ENCODE results near the gene CD70.
"Not testable (repeated sequence)": the region's sequence is repeated elsewhere in the genome, so short reads cannot be mapped to it uniquely, and the experiment has no call there.

The CD70 gene

GRCh38 chr19:6562437-6562836, 28.5 kb downstream of the CD70 start:
- H3K9me3 ChIP-seq (ENCODE audit: control insufficient read depth, low read length); H3K4me1 ChIP-seq (ENCODE audit: control insufficient read depth, insufficient read depth, low read length); DNase-seq (ENCODE audit: low read depth); H3K9ac ChIP-seq (ENCODE audit: low read length); H3K36me3 ChIP-seq (ENCODE audit: control insufficient read depth, insufficient read depth, low read length, severe bottlenecking); H3K4me3 ChIP-seq (ENCODE audit: low read length): not testable (repeated sequence)
- peaks cover 21% of the 10 kb centered on the region for H3K27me3 ChIP-seq (replicated peaks; ENCODE audit: control insufficient read depth, insufficient read depth, low read length)

GRCh38 chr19:6556480-6557195, 34.3 kb downstream of the CD70 start:
- Histone ChIP-seq H3K9ac (ENCODE audit: low read length) (no peak overlapping the region), H3K36me3 (ENCODE audit: control insufficient read depth, insufficient read depth, low read length, severe bottlenecking) (no peaks in the 10 kb centered on the region), H3K9me3 (ENCODE audit: control insufficient read depth, low read length) (no peaks in the 10 kb centered on the region), H3K27me3 (replicated peaks; ENCODE audit: control insufficient read depth, insufficient read depth, low read length) (peaks cover 4% of the 10 kb centered on the region), H3K4me1 (ENCODE audit: control insufficient read depth, insufficient read depth, low read length) (peaks cover 17% of the 10 kb centered on the region), H3K4me3 (ENCODE audit: low read length) (no peak overlapping the region)
- DNase-seq (ENCODE audit: low read depth), result no peak

DNA sequence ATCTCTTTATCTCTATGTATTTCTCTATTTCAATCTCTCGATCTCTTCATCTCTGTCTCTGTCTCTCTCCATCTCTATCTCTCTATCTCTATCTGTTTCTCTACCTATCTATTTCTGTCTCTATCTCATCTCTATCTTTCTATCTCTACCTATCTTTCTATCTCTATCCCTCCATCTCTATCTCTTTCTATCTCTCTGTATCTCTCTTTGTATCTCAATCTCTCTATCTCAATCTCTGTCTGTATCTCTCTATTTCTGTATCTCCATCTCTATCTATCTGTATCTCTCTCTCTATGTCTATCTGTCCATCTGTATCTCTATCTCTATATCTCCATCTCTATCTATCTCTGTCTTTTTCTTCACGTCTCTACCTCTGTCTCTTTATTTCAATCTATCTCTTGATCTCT, 34.9 kb downstream of the CD70 start:
- H3K36me3 ChIP-seq (ENCODE audit: control insufficient read depth, insufficient read depth, low read length, severe bottlenecking), result no peaks in the 10 kb centered on the region
- DNase-seq (ENCODE audit: low read depth), result no peak

GRCh38 chr19:6551607-6552450, 39.1 kb downstream of the CD70 start:
- Histone ChIP-seq H3K9ac (ENCODE audit: low read length) (no peak overlapping the region), H3K27me3 (replicated peaks; ENCODE audit: control insufficient read depth, insufficient read depth, low read length) (peaks cover 10% of the 10 kb centered on the region), H3K4me1 (ENCODE audit: control insufficient read depth, insufficient read depth, low read length) (peaks cover 23% of the 10 kb centered on the region), H3K36me3 (ENCODE audit: control insufficient read depth, insufficient read depth, low read length, severe bottlenecking) (no peaks in the 10 kb centered on the region), H3K9me3 (ENCODE audit: control insufficient read depth, low read length) (peaks cover 6% of the 10 kb centered on the region), H3K4me3 (ENCODE audit: low read length) (no peak overlapping the region)
- DNase-seq (ENCODE audit: low read depth), result no peak

More for the DNA sequence above, 34.9 kb downstream of the CD70 start:
- H3K9ac ChIP-seq (ENCODE audit: low read length), result no peak overlapping the region
- peaks cover 22% of the 10 kb centered on the region for H3K4me1 ChIP-seq (ENCODE audit: control insufficient read depth, insufficient read depth, low read length)
- H3K4me3 ChIP-seq (ENCODE audit: low read length), result no peak overlapping the region
- peaks cover 3% of the 10 kb centered on the region for H3K27me3 ChIP-seq (replicated peaks; ENCODE audit: control insufficient read depth, insufficient read depth, low read length)
- no peaks in the 10 kb centered on the region for H3K9me3 ChIP-seq (ENCODE audit: control insufficient read depth, low read length)

DNA sequence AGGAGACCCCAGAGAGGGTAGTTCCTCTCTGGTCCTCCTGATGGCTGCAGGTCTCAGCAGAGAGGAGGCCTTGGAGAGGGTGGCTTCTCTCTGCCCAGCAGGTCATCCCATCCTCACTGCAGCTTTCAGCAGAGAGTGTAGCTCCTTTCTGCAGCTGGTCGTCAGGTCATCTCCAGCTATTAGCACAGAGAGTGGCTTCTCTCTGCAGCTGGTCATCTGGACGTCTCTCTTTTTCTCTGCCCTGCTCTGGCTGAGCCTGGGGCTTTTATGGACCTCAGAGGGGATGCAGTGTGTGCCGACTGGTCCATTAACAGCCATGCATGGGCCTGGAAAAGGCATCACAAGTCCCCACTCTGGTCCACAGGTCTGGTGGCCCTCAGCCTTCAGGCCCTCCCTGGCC, 39.9 kb downstream of the CD70 start:
- DNase-seq (ENCODE audit: low read depth), result no peak
- Histone ChIP-seq H3K9me3 (ENCODE audit: control insufficient read depth, low read length) (peaks cover 8% of the 10 kb centered on the region), H3K9ac (ENCODE audit: low read length) (no peak overlapping the region), H3K4me1 (ENCODE audit: control insufficient read depth, insufficient read depth, low read length) (peaks cover 15% of the 10 kb centered on the region), H3K36me3 (ENCODE audit: control insufficient read depth, insufficient read depth, low read length, severe bottlenecking) (no peaks in the 10 kb centered on the region), H3K27me3 (replicated peaks; ENCODE audit: control insufficient read depth, insufficient read depth, low read length) (peaks cover 17% of the 10 kb centered on the region), H3K4me3 (ENCODE audit: low read length) (no peak overlapping the region)

DNA sequence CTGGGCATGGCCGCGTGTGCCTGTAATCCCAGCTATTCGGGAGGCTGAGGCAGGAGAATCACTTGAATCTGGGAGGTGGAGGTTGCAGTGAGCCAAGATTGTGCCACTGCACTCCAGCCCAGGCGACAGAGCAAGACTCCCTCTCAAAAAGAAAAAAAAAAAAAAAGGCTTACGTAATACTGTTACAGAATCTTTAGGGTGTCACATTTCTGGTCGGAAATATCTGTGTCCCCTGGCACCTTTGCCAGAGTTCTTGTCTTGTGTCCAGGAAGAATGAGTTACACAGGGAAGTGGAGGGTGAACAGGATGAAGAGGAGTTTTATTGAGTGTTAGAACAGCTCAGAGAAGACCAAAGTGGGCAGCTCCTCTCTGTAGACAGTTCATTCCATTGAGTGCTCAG, 40.3 kb downstream of the CD70 start:
- H3K4me3 ChIP-seq (ENCODE audit: low read length); H3K36me3 ChIP-seq (ENCODE audit: control insufficient read depth, insufficient read depth, low read length, severe bottlenecking); DNase-seq (ENCODE audit: low read depth); H3K9ac ChIP-seq (ENCODE audit: low read length); H3K9me3 ChIP-seq (ENCODE audit: control insufficient read depth, low read length): not testable (repeated sequence)
- H3K27me3 ChIP-seq (replicated peaks; ENCODE audit: control insufficient read depth, insufficient read depth, low read length), result peaks cover 16% of the 10 kb centered on the region
- H3K4me1 ChIP-seq (ENCODE audit: control insufficient read depth, insufficient read depth, low read length), result peaks cover 13% of the 10 kb centered on the region

GRCh38 chr19:6543866-6544347, 47.0 kb downstream of the CD70 start:
- peaks cover 16% of the 10 kb centered on the region for H3K27me3 ChIP-seq (replicated peaks; ENCODE audit: control insufficient read depth, insufficient read depth, low read length)
- DNase-seq (ENCODE audit: low read depth), result no peak
- H3K9ac ChIP-seq (ENCODE audit: low read length), result no peak overlapping the region
- no peak overlapping the region for H3K4me3 ChIP-seq (ENCODE audit: low read length)
- H3K4me1 ChIP-seq (ENCODE audit: control insufficient read depth, insufficient read depth, low read length), result no peaks in the 10 kb centered on the region
- H3K36me3 ChIP-seq (ENCODE audit: control insufficient read depth, insufficient read depth, low read length, severe bottlenecking), result no peaks in the 10 kb centered on the region
- H3K9me3 ChIP-seq (ENCODE audit: control insufficient read depth, low read length), result peaks cover 8% of the 10 kb centered on the region

- Histone ChIP-seq H3K9me3 (ENCODE audit: control insufficient read depth, low read length) (no peaks in the 10 kb centered on the region), H3K9ac (ENCODE audit: low read length) (no peak overlapping the region), H3K4me1 (ENCODE audit: control insufficient read depth, insufficient read depth, low read length) (no peaks in the 10 kb centered on the region), H3K4me3 (ENCODE audit: low read length) (no peak overlapping the region), H3K36me3 (ENCODE audit: control insufficient read depth, insufficient read depth, low read length, severe bottlenecking) (no peaks in the 10 kb centered on the region), H3K27me3 (replicated peaks; ENCODE audit: control insufficient read depth, insufficient read depth, low read length) (peaks cover 2% of the 10 kb centered on the region)
- no peak for DNase-seq (ENCODE audit: low read depth)
Observed at GRCh38 chr19:6540918-6541689, 49.8 kb downstream of the CD70 start.

- H3K36me3 ChIP-seq (ENCODE audit: control insufficient read depth, insufficient read depth, low read length, severe bottlenecking), result no peaks in the 10 kb centered on the region
- no peak overlapping the region for H3K4me3 ChIP-seq (ENCODE audit: low read length)
- no peak for DNase-seq (ENCODE audit: low read depth)
- no peaks in the 10 kb centered on the region for H3K4me1 ChIP-seq (ENCODE audit: control insufficient read depth, insufficient read depth, low read length)
- H3K27me3 ChIP-seq (replicated peaks; ENCODE audit: control insufficient read depth, insufficient read depth, low read length), result peaks cover 2% of the 10 kb centered on the region
- H3K9me3 ChIP-seq (ENCODE audit: control insufficient read depth, low read length), result no peaks in the 10 kb centered on the region
- H3K9ac ChIP-seq (ENCODE audit: low read length), result no peak overlapping the region
Observed at GRCh38 chr19:6539514-6539913, 51.4 kb downstream of the CD70 start.
